ENCODE data around the gene TAS2R7.

Gene TAS2R7

GRCh38 chr12:10802587-10802986 lies at the start of gene TAS2R7:
Gene TAS2R7 (minus strand): TSS chr12:10802627. CDS start chr12:10802570, 57 bp downstream.
- H3K27ac ChIP-seq, result no peak within 1 kb of the TSS
- no peak for TF ChIP-seq CTCF (conservative IDR thresholded peaks at IDR 0.05)
- no peak for TF ChIP-seq ZFX (IDR thresholded peaks at IDR 0.05)

GRCh38 chr12:10851243-10851858 lies 48.9 kb upstream of the TAS2R7 start:
- no peak overlapping the region for H3K27ac ChIP-seq
- TF ChIP-seq ZFX (IDR thresholded peaks at IDR 0.05) (no peak), CTCF (conservative IDR thresholded peaks at IDR 0.05) (no peak)

GRCh38 chr12:10849425-10849878 lies 47.0 kb upstream of the TAS2R7 start, which contains the start of gene PRR4:
Gene PRR4 (minus strand): TSS chr12:10849475. CDS start chr12:10849437, 38 bp downstream.
- TF ChIP-seq ZFX (IDR thresholded peaks at IDR 0.05) (no peak), CTCF (conservative IDR thresholded peaks at IDR 0.05) (no peak)
- H3K27ac ChIP-seq, result no peak within 1 kb of the TSS

- TF ChIP-seq CTCF (conservative IDR thresholded peaks at IDR 0.05), result no peak
- no peak for TF ChIP-seq ZFX (IDR thresholded peaks at IDR 0.05)
- no peak overlapping the region for H3K27ac ChIP-seq
These were observed 45.3 kb upstream of the TAS2R7 start for GRCh38 chr12:10847744-10848143.

- TF ChIP-seq CTCF (conservative IDR thresholded peaks at IDR 0.05), result no peak
- TF ChIP-seq ZFX (IDR thresholded peaks at IDR 0.05), result no peak
- no peak overlapping the region for H3K27ac ChIP-seq
These were observed 40.4 kb upstream of the TAS2R7 start for GRCh38 chr12:10842862-10843261.

- H3K27ac ChIP-seq, result no peak overlapping the region
- no peak for TF ChIP-seq ZFX (IDR thresholded peaks at IDR 0.05)
- no peak for TF ChIP-seq CTCF (conservative IDR thresholded peaks at IDR 0.05)
These were observed 36.0 kb upstream of the TAS2R7 start for GRCh38 chr12:10838461-10838860.

GRCh38 chr12:10829994-10830393 lies 27.6 kb upstream of the TAS2R7 start:
- TF ChIP-seq ZFX (IDR thresholded peaks at IDR 0.05), result no peak
- TF ChIP-seq CTCF (conservative IDR thresholded peaks at IDR 0.05), result no peak
- no peak overlapping the region for H3K27ac ChIP-seq
